GM12874 (cell line): Measurements from ENCODE around the gene HOXC6.

Experiments
- TF ChIP-seq, protein P1 (sequence below): IDR thresholded peaks from 2 replicates; pipeline ENCODE4 v1.5.1; 2011; ENCODE audit warnings: low read depth, mild to moderate bottlenecking, control low read depth, low read length, moderate library complexity; ENCODE audit not compliant: insufficient read depth

HOXC6 gene

DNA sequence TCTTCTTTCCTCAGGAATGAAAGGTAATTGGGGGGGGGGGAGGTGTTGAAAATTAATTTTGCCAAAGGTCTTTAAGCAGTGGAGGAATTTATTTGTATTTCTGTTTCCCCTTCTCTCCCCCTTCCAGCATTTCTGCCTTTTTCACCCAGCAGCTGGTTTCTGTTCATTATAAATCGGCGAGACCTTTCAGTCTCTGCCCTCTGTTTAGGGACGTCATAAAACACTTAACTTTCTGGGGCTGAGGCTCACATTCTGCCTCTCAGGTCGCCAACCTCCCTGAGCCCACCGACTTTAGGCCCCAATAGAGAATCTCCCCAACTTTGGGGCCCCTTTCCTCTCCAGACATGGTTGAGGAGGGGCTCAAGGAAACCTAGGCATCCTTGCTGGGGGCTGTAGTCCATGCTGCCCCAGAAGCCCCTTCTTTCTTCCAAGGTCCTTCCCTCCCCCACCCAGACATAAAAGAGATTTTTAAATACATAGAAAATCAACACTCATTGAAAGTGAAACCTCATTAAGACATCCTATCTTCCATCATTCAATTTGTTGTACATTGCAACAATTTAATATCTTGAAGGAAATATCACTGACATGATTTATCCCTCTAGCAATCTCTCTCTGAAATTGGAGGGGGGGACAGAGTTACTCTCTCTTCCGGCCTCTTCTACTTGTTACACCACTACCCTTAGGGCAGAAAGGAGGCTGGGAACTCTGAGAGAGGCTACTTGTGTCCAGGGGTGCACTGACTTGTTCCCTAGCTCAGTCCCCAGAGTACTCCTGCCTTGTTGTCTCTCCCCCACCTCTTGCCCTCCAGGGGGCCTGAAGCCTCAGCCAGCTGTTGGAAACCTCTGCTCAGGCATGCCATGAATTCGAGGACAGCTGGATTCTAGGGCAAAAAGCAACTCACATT is 2.5 kb upstream of the HOXC6 start:
- TF ChIP-seq, protein P1, sequence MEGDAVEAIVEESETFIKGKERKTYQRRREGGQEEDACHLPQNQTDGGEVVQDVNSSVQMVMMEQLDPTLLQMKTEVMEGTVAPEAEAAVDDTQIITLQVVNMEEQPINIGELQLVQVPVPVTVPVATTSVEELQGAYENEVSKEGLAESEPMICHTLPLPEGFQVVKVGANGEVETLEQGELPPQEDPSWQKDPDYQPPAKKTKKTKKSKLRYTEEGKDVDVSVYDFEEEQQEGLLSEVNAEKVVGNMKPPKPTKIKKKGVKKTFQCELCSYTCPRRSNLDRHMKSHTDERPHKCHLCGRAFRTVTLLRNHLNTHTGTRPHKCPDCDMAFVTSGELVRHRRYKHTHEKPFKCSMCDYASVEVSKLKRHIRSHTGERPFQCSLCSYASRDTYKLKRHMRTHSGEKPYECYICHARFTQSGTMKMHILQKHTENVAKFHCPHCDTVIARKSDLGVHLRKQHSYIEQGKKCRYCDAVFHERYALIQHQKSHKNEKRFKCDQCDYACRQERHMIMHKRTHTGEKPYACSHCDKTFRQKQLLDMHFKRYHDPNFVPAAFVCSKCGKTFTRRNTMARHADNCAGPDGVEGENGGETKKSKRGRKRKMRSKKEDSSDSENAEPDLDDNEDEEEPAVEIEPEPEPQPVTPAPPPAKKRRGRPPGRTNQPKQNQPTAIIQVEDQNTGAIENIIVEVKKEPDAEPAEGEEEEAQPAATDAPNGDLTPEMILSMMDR = no peak

DNA sequence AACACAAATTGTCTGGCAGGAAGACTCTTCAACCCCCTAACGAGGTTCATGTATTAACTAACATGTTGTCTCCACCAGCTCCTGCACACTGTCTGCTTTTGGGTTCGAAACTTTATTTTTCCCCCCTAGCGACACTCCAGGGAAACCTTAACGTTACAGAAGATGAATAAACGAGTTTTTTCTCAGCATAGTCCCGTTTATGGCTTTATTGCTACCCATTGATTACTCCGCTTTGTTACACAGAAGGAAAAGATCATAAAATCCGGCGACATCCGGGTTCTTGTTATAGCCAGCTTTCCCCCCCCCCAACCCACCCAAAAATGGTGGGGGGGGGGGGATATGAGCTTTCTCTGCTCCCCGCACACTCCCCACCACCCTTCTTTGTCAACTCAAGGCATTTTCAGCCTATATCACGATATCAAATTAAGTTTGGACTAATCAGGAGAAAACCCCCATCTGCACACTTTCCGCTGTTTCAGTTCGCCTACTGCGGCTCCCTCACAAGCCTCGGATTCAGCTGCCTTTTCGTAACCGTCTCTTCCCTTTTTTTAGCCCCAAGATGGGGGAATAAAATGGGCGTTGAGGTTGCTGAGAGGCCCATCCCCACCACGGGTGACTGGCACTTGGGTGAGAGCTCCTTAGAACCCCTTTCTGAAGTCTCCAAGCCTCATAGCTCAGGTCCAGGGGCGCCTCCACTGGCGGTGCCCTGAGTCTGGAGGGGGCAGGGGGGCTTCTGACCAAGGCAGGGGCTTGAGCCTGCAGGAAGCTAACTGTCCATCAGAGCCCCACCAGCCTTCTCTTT is 1.4 kb upstream of the HOXC6 start:
- TF ChIP-seq, protein P1 = no peak

DNA sequence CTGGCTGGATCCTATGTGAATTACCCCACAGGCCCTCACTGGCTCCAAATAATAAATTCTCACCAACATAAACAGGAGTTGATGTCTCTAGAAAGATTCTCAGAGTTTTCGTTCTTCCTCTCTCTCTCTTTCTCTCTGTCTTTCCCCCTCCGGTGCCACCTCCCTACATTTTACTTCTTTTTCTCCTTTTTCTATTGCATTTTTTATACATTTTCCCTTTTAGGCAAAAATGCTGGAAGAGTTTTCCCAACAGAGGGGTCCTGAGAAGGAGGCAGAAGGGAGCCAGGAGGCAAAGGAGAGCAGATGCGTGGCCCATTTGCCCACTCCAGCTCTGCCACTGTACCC is 826 bp upstream of the HOXC6 start:
- TF ChIP-seq, protein P1 = no peak

DNA sequence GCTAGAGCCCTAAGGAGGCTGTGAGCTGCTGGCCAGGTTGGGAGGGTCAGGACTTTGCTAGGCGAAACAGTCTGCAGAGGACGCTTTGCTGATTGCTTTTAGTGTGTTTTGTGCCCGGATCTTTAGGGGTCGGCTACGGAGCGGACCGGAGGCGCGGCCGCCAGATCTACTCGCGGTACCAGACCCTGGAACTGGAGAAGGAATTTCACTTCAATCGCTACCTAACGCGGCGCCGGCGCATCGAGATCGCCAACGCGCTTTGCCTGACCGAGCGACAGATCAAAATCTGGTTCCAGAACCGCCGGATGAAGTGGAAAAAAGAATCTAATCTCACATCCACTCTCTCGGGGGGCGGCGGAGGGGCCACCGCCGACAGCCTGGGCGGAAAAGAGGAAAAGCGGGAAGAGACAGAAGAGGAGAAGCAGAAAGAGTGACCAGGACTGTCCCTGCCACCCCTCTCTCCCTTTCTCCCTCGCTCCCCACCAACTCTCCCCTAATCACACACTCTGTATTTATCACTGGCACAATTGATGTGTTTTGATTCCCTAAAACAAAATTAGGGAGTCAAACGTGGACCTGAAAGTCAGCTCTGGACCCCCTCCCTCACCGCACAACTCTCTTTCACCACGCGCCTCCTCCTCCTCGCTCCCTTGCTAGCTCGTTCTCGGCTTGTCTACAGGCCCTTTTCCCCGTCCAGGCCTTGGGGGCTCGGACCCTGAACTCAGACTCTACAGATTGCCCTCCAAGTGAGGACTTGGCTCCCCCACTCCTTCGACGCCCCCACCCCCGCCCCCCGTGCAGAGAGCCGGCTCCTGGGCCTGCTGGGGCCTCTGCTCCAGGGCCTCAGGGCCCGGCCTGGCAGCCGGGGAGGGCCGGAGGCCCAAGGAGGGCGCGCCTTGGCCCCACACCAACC is 1.5 kb downstream of the HOXC6 start:
- TF ChIP-seq, protein P1 = no peak

DNA sequence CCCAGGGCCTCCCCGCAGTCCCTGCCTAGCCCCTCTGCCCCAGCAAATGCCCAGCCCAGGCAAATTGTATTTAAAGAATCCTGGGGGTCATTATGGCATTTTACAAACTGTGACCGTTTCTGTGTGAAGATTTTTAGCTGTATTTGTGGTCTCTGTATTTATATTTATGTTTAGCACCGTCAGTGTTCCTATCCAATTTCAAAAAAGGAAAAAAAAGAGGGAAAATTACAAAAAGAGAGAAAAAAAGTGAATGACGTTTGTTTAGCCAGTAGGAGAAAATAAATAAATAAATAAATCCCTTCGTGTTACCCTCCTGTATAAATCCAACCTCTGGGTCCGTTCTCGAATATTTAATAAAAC is 2.2 kb downstream of the HOXC6 start:
- TF ChIP-seq, protein P1 = no peak

DNA sequence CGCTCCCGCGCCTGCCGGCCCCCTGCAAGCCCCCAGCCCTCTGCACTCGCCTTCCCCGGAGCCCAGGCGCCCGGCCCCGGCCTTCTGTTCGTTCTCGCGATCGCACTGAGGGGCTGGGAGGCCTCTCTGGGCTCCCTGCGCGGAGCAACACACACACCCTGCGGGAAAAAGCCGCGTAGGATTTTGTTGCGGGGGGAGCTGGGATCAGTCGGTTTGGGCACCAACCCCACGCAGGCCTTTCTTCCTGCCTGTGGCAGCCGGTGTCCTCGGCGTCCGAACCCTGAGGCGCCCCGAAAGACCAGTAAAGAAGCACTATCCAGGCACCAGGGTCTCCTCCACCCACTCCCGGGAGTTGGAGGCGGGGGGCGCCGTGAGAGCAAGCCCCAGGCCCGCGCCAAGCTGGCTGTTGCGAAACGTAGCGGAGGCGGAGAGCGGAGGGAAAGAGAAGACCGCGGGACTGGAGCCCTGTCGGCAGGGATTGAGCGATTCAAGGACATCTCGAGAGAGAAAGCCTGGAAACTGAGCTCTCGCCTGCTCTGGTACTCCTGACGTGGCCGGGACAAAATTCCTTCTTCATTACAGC is 2.7 kb downstream of the HOXC6 start:
- TF ChIP-seq, protein P1 = no peak
